OCI-M1 (cell line): Measurements from ENCODE around the gene BUB1B.

Experiments
- DNase-seq: peaks from one replicate; lab custom pipeline; 2025; lab: John Stamatoyannopoulos, UW

BUB1B gene

GRCh38 chr15:40252438-40253166, 91.7 kb downstream of the BUB1B start:
- no peak for DNase-seq

GRCh38 chr15:40253167-40253790, 92.4 kb downstream of the BUB1B start:
- no peak for DNase-seq

- no peak for DNase-seq
These were observed 93.6 kb downstream of the BUB1B start for GRCh38 chr15:40254452-40254851.

GRCh38 chr15:40255033-40255432, 94.2 kb downstream of the BUB1B start:
- no peak for DNase-seq

GRCh38 chr15:40256638-40257235, 95.9 kb downstream of the BUB1B start:
- DNase-seq = no peak

DNA sequence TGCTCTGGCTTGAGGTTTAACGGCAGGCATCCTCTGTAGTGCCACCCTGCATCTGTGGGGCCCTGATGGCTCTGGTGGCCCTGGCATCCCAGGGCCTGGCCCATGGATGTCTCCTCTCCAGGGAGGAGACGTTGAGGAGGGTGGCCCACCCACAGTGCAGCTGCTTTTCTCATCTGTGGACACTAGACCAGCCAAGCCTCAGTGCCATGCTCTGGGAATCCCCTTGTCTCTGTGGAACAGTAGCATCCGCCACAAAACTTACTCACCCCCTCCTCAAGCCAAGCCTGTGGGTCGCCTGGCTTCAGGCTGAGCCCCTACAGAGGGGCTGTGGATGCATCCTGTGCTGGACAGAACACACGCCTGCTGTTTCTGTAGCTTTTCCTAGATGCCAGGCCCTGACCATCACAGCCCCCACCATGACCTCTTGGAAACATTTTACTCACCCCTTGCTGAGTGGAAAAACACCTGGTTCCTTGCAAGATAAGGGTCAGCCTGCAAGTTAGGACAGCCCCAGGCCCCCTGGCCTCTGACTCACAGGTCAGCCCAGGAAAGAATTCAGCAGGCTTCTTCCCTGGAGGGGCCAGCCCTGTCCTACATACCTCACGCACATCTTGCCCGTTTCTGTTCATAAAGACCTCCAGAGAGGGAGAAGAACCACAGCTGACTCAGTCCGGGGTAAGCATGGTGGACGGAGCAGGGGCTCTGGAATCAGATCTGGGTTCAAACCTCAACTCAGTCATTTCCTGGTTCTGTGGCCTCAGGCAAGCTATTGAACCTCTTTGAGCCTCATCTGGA, 97.0 kb downstream of the BUB1B start:
- DNase-seq = no peak

GRCh38 chr15:40258544-40258943, 97.7 kb downstream of the BUB1B start:
- DNase-seq = no peak

DNA sequence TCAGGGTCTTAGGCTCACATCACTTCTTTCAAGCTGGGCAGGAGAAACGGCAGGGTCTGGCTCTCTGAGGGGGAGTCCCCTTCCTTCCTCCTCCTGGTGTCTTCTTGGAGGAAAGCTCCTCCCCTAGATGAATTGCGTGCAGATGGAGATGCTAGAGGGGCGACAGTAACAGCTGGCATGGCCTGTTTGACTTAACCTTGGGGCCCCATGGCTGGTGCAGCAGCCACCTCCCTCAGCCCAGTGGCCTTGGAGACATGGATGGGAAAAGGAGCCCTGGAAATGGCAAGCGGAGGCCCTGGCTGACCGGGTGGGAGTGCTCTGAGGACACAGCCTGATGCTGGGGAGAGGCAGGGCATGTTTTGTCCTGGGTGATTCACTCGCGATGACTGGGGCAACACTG, 98.2 kb downstream of the BUB1B start:
- DNase-seq = no peak

DNA sequence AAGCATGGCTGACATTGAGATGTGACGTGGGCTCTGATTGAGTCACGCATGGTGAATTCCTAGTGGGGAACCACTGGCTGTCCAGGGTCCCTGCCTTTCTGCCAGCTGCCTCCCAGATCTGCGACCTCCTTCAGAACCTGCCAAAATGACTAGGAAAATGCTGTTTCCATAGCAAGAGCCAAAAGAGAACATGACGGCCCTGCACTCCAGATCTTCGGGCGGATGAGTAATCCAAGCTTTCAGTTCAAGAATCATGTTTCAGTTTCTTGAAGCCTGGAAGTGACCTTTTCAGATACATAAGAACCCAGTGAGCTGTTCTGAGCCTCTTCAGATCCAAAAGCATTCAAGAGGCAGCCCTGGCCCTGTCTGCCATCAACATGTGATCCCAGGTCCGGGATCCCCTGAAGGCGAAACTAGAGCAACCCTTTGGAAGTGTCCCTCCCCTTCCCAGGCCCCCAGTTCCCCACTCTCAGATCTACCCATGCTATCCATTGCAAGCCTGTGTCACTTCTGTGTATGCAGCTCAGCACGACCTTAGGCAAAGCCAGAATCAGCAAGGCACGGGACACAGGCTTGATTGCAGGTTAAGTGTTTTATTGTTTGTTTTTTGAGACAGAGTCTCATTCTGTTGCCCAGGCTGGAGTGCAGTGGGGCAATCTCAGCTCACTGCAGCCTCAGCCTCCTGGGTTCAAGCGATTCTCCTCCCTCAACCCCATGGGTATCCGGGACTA, 102.3 kb downstream of the BUB1B start:
- DNase-seq = no peak

DNA sequence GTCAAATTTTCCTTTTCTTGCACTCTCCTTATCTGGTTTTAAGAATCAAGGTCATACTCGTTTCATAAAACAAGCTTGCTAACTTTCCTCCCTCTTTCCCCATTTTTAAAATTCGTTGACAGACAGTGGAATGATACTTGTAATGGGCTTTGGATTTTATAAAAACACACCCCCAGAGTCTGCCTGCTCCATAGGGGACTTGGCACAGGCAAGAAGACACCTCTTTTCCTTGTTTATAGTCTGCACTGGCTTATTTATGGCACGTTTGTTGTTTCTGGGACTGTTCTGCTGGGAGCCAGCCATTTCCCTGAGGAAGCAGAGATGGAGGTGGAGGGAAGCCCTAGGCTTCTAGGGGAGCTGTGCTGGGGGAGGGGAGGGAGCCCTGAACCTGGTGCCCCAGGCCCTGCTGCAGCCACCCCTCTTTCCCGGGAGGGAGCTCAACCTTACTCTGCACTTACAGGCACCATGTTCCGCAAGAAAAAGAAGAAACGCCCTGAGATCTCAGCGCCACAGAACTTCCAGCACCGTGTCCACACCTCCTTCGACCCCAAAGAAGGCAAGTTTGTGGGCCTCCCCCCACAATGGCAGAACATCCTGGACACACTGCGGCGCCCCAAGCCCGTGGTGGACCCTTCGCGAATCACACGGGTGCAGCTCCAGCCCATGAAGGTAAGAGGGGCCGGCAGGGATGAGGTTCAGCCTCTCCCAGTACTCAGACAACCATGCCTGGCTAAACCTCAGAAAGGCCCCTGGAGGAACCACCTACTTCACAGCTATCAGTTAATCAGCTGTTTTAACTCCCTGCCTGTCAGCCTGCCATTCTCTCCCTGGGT, 103.7 kb downstream of the BUB1B start:
- no peak for DNase-seq

- DNase-seq = no peak
These were observed 104.5 kb downstream of the BUB1B start for GRCh38 chr15:40265355-40265754.

DNA sequence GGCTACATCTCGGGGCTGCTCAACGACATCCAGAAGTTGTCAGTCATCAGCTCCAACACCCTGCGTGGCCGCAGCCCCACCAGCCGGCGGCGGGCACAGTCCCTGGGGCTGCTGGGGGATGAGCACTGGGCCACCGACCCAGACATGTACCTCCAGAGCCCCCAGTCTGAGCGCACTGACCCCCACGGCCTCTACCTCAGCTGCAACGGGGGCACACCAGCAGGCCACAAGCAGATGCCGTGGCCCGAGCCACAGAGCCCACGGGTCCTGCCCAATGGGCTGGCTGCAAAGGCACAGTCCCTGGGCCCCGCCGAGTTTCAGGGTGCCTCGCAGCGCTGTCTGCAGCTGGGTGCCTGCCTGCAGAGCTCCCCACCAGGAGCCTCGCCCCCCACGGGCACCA, 105.0 kb downstream of the BUB1B start:
- no peak for DNase-seq

DNA sequence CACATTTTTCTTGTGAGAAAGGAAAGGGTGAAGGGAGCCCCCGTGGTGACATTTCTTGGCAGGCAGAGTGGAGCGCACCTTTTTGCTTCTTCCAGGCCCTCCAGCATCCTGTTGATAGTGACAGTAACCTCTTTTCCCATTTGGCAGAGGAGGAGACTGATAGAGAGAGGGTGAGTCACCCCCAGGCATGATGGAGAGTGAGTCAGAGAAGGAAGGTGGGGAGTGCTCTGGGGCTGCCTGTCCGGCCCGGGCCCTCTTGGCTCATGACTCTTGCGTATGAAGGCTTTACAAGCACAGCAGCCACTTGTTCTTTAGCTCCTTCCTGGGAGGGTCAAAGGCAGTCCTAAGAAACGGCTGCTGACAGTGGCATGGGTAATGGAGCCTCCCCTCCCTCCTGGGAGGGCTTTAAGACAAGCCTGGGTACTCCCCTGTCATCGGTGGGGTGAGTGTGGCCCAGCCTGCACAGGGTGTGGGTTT, 106.0 kb downstream of the BUB1B start:
- peak; percentile 11 for DNase-seq

- no peak for DNase-seq
These were observed 106.8 kb downstream of the BUB1B start for GRCh38 chr15:40267670-40268069.

DNA sequence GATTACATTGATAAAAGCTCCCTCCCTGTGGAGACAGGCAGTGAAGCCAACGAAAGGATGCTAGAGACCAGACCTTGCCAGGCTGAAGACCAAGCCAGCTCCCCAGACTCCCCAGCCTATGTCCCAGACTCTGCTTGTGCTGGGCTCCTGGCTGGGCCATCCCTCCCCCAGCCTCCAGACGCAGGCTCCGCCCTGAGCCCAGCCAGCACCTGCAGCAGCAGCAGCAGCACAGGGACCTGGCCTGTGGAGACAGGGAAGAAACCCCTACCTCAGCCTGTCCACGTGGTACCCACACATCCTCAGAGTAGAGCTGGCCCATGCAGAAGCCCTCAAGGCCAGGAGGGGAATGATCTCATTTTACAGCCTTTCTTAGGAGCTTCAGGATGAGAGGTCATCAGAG, 108.7 kb downstream of the BUB1B start:
- no peak for DNase-seq

- peak; percentile 20 for DNase-seq
These were observed 109.6 kb downstream of the BUB1B start for GRCh38 chr15:40270246-40270995.
